Stimulated activated CD8-positive, alpha-beta memory T cell treated with anti-CD3 and anti-CD28 coated beads, Interleukin-4, amount 100 ng/mL, for 48 hours (primary cell): ENCODE measurements around the gene OPN4.

Experiments
- DNase-seq: peaks from one replicate; pipeline ENCODE4 v3.0.0-alpha.2; 2020

OPN4 gene

GRCh38 chr10:86648704-86649427, 5.5 kb upstream of the OPN4 start:
- DNase-seq, result peak; percentile 9

GRCh38 chr10:86649471-86650150, 4.7 kb upstream of the OPN4 start:
- peak; percentile 16 for DNase-seq

GRCh38 chr10:86650151-86650550, 4.2 kb upstream of the OPN4 start:
- DNase-seq, result no peak

- DNase-seq, result no peak
These were observed 3.3 kb upstream of the OPN4 start for GRCh38 chr10:86651021-86651471.

- DNase-seq, result no peak
These were observed 2.6 kb upstream of the OPN4 start for GRCh38 chr10:86651631-86652331.

GRCh38 chr10:86652361-86653202, 1.8 kb upstream of the OPN4 start:
- no peak for DNase-seq

- DNase-seq, result no peak
These were observed 968 bp upstream of the OPN4 start for GRCh38 chr10:86653379-86653778.

- DNase-seq, result no peak
These were observed 360 bp upstream of the OPN4 start for GRCh38 chr10:86653987-86654386.

GRCh38 chr10:86655173-86655540, 810 bp downstream of the OPN4 start:
- DNase-seq, result no peak

- no peak for DNase-seq
These were observed 1.2 kb downstream of the OPN4 start for GRCh38 chr10:86655596-86655995.

GRCh38 chr10:86657011-86657395, 2.7 kb downstream of the OPN4 start:
- DNase-seq, result no peak

GRCh38 chr10:86657396-86658011, 3.2 kb downstream of the OPN4 start:
- no peak for DNase-seq

- DNase-seq, result no peak
These were observed 4.0 kb downstream of the OPN4 start for GRCh38 chr10:86658261-86658741.

GRCh38 chr10:86658751-86659150, 4.4 kb downstream of the OPN4 start:
- no peak for DNase-seq

- no peak for DNase-seq
These were observed 4.9 kb downstream of the OPN4 start for GRCh38 chr10:86659161-86659691.

GRCh38 chr10:86659721-86660453, 5.5 kb downstream of the OPN4 start:
- DNase-seq, result no peak

GRCh38 chr10:86661161-86662025, 7.0 kb downstream of the OPN4 start:
- no peak for DNase-seq

GRCh38 chr10:86662186-86663045, 8.1 kb downstream of the OPN4 start:
- DNase-seq, result no peak

GRCh38 chr10:86663046-86663345, 8.6 kb downstream of the OPN4 start:
- DNase-seq, result no peak
